NT2/D1 (cell line): Measurements from ENCODE around the gene LGALS7B.

Experiments
- SUZ12 ChIP-seq: IDR thresholded peaks from 2 replicates; pipeline ENCODE4 v1.6.1; 2011; ENCODE audit not compliant: insufficient read length, insufficient read depth; ENCODE audit errors: extremely low read depth
- YY1 ChIP-seq: IDR thresholded peaks from 2 replicates; pipeline ENCODE4 v1.6.1; 2011; ENCODE audit not compliant: insufficient read length, insufficient read depth

DNA sequence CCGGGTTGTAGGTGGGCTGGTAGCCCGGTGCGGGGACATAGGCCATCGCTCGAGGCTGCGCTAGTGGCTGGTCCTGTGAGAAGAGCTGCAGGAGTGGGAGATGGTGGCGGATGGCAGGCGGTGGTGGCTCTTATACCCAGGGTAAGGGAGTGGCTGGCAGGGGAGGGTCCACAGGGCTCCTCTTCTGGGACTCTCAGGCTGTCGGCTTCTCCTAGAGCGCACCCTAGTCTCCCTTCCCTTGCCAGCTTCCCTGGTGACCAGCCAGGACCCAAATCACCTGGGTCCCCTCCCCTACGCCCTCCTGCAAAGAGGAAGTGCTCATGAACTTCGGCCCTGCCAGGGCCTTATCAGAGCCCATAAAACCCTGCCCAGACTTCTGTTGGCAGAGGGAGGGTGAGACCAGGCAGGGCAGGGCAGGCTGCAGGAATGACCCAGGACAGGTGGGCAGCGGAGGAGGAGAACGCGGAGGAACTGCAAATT is 23.9 kb downstream of the LGALS7B start, which contains the start of gene LGALS4:
- TF ChIP-seq YY1 (no peak), SUZ12 (no peak)
